Mucosa of descending colon (tissue), 3 donors: Measurements from ENCODE around the gene FABP6. TPM values are rescaled to one million over a fixed set of nuclear protein-coding genes. Genes with fewer than 3 reads are reported as not detected.

Experiments used
- ATAC-seq: fragments of 200-7000 bp; cut with Tn5 transposase; one replicate; pipeline ENCODE4 v1.9.1; 2020; ENCODE audit warnings: mild to moderate bottlenecking, moderate library complexity
- DNase-seq, 3 donors: peaks; one replicate each; pipeline ENCODE4 v3.0.0-alpha.2; 2020
- H3K36me3 ChIP-seq: fragments of 200-600 bp; one replicate; pipeline ENCODE4 v1.8.0; 2021; ENCODE audit warnings: low read depth, mild to moderate bottlenecking
- H3K4me1 ChIP-seq: fragments of 200-600 bp; one replicate; pipeline ENCODE4 v1.8.0; 2021; ENCODE audit warnings: low read depth, mild to moderate bottlenecking
- H3K4me3 ChIP-seq: fragments of 200-600 bp; one replicate; pipeline ENCODE4 v1.8.0; 2021; ENCODE audit warnings: mild to moderate bottlenecking
- H3K9me3 ChIP-seq: fragments of 200-600 bp; one replicate; pipeline ENCODE4 v1.8.0; 2021; ENCODE audit warnings: mild to moderate bottlenecking
- CTCF ChIP-seq: fragments of 200-600 bp; IDR thresholded peaks from one replicate; pipeline ENCODE4 v1.8.0; 2022; ENCODE audit warnings: antibody characterized with exemption, mild to moderate bottlenecking
- intact Hi-C, 2 donors: fragments of 100-400 bp; cut with DNase I in 1 of 2; cut with micrococcal nuclease in 1 of 2; formaldehyde crosslinking; loops; one replicate each; pipeline versions ENCODE4 v1.11.0 to v1.11.1; 2022; cut with DNase I, micrococcal nuclease
- total RNA-seq, 3 donors: library from RNA; stranded (reverse); fragmentation: NEBNext Ultra II Directional in 2 of 3; extraction: Animal tissue kit (Norgen Biotek cat#: 25700) in 2 of 3; gene quantifications; one replicate each; pipeline versions ENCODE4 v1.2.1 to v1.2.4, GENCODE V29; 2021 to 2023
- donor health status: DM: no; HTN: no; CAD: no; lungs with moderate emphysema.
- donor health status: DM: no; HTN: no; CAD: no.
- donor health status: DM: no; HTN: yes; CAD: no.

FABP6 gene
- total RNA-seq, 3 donors from 2014 or later: not detected

GRCh38 chr5:160266044-160266443 is 36.7 kb downstream of the FABP6 start:
- Histone ChIP-seq H3K4me3 (no peak overlapping the region), H3K4me1 (peaks cover 47% of the 10 kb centered on the region), H3K36me3 (no peaks in the 10 kb centered on the region), H3K9me3 (no peaks in the 10 kb centered on the region)
- no peak for ATAC-seq
- no peak for DNase-seq
- no peak for TF ChIP-seq CTCF
- intact Hi-C loops: no loop called here

GRCh38 chr5:160266752-160267345 is 37.5 kb downstream of the FABP6 start:
- H3K4me3 ChIP-seq: no peak overlapping the region
- ATAC-seq: no peak
- DNase-seq: no peak
- peaks cover 44% of the 10 kb centered on the region for H3K4me1 ChIP-seq
- H3K36me3 ChIP-seq: no peaks in the 10 kb centered on the region
- no peaks in the 10 kb centered on the region for H3K9me3 ChIP-seq
- intact Hi-C loops: no loop called here
- TF ChIP-seq CTCF: no peak

GRCh38 chr5:160268121-160268520 is 38.8 kb downstream of the FABP6 start:
- DNase-seq (no peak), ATAC-seq (no peak)
- no peak for TF ChIP-seq CTCF
- Histone ChIP-seq H3K4me3 (no peak overlapping the region), H3K4me1 (peaks cover 44% of the 10 kb centered on the region), H3K36me3 (no peaks in the 10 kb centered on the region), H3K9me3 (no peaks in the 10 kb centered on the region)
- intact Hi-C loops: no loop called here

GRCh38 chr5:160269017-160269416 is 39.7 kb downstream of the FABP6 start:
- Histone ChIP-seq H3K9me3 (no peaks in the 10 kb centered on the region), H3K4me3 (no peak overlapping the region), H3K36me3 (no peaks in the 10 kb centered on the region), H3K4me1 (peaks cover 46% of the 10 kb centered on the region)
- TF ChIP-seq CTCF: no peak
- ATAC-seq (peak; percentile 37), DNase-seq (peak; percentile 73 to 81 (median 76))
- intact Hi-C loops: no loop called here

GRCh38 chr5:160270704-160271103 is 41.4 kb downstream of the FABP6 start:
- H3K36me3 ChIP-seq: no peaks in the 10 kb centered on the region
- ATAC-seq (no peak), DNase-seq (no peak)
- H3K4me3 ChIP-seq: no peak overlapping the region
- H3K9me3 ChIP-seq: no peaks in the 10 kb centered on the region
- no peak for TF ChIP-seq CTCF
- H3K4me1 ChIP-seq: peaks cover 46% of the 10 kb centered on the region
- intact Hi-C loops: no loop called here

- no peaks in the 10 kb centered on the region for H3K9me3 ChIP-seq
- intact Hi-C loops: no loop called here
- no peaks in the 10 kb centered on the region for H3K36me3 ChIP-seq
- H3K4me1 ChIP-seq: peaks cover 44% of the 10 kb centered on the region
- H3K4me3 ChIP-seq: no peak overlapping the region
- no peak for TF ChIP-seq CTCF
- ATAC-seq (peak; percentile 86), DNase-seq (peak in 2 of 3 donors; percentile 65 to 77)
Observed at GRCh38 chr5:160271396-160271795, 42.1 kb downstream of the FABP6 start.
